AML-193 (cell line): ENCODE measurements around the gene DCAF11.

Experiments used
- DNase-seq, 2 experiments: peaks; one replicate each; lab custom pipeline; 2025; lab: John Stamatoyannopoulos, UW

Gene DCAF11

DNA sequence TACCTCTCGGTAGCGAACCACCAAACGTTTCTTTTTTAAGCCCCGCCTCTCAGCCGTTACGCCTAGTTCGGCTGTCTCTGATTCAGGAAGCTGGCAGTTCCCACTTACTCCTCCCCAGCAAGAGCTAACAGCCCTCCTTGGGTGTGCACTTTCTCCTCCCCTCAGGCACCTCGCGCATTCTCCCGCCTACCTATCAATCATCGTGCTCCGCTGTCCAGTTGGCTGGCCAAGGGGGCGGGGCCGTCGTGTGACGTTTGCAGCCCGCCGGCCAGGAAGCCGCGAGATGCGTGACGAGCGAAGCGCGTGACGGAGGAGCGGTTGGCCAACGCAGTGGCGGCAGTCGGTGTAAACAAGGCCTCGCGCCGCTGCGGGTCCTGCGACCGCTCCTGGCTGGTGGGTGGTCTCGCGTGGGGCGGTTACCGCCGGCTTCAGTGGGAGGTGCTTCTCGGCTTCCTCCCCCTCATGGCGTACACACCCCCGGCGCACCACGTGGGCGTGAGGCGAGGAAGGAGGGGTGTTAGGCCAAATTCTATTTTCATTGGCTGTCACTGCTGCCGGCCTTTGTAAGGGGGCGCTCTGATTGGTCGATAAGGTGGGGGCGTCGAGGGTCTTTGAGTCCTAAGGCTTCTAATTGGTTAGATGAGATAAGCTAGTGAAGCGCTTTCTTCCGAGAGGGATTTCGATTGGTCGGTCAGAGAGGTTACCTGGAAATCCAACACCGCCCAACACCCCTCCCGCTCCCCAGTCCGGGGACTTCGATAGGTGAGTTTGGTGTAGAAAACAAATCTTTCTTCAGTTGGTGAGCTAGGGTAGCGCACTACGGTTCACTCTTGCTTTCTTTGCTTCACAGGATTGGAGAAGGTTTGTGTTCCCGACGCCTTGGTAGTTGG, at the start of gene DCAF11, which contains the start of gene NRL:
TSS of gene DCAF11 (plus strand) at position 246 of the 890 bp plus-strand sequence. CDS start 818 bp downstream, outside the sequence.
TSS of gene NRL (minus strand) at position 418 of the 890 bp plus-strand sequence. CDS start 32,101 bp downstream, outside the sequence.
- peak; percentile 100 for DNase-seq

DNA sequence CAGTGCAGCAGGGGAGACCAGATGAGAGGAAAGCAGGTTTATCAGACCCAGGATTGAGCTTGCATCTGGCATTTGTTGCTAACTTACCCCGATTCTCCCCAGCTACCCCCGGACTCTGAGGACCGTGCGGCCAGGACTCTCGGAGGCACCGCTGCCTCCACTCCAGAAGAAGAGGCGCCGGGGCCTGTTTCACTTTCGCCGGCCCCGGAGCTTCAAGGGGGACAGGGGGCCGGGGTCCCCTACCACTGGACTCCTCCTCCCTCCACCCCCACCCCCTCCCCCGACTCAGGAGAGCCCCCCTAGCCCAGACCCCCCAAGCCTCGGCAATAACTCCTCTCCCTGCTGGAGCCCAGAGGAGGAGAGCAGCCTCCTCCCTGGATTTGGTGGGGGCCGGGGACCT, 49.7 kb upstream of the DCAF11 start:
- DNase-seq = no peak

DNA sequence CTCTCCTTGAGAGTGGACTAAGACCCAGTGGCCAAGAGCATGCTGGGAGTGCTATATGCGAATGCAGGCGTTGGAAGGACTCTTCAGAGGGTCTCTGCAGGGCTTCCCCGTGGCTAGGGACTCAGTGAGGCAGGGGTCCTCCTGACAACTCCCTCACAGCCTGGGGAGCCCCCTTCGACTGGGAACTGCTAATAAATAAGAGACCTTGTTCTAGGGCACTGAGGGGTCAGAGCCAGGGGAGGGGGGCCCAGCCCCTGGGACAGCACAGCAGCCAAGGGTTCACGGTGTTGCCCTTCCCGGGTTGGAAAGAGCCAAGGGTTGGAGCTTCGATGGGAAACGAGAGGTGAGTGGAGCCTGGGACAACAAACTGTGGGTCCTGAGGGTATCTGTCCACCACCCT, 49.2 kb upstream of the DCAF11 start:
- no peak for DNase-seq

DNA sequence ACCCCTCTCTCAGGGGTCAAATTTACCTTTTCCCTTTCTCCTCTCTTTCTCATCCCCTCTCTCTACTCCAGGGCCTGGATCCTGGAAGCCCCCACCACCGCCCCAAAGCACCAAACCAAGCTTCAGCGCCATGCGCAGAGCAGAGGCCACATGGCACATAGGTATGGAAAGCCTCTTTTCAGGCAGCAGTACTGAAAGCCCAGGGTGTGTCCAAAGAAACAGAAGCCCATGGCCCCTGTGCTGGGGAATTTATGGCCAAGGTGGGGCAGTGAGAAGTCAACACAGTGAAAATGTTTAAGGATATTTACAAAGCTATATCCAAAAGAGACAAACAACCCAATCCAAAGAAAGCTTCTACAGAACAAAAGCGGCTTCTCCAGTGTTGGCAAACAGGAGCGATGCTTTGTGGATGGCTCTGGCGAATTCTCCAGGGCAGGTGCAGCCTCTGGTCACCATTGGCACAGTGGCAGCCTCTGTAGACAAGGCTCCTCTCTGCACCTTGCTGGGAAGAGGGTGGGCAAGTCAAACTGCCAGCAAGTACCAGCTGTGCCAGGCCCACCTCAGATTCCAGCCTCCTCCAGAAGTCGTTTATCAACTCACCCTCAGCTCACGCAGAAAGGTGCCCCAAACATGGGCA, 48.0 kb upstream of the DCAF11 start:
- DNase-seq = no peak

DNA sequence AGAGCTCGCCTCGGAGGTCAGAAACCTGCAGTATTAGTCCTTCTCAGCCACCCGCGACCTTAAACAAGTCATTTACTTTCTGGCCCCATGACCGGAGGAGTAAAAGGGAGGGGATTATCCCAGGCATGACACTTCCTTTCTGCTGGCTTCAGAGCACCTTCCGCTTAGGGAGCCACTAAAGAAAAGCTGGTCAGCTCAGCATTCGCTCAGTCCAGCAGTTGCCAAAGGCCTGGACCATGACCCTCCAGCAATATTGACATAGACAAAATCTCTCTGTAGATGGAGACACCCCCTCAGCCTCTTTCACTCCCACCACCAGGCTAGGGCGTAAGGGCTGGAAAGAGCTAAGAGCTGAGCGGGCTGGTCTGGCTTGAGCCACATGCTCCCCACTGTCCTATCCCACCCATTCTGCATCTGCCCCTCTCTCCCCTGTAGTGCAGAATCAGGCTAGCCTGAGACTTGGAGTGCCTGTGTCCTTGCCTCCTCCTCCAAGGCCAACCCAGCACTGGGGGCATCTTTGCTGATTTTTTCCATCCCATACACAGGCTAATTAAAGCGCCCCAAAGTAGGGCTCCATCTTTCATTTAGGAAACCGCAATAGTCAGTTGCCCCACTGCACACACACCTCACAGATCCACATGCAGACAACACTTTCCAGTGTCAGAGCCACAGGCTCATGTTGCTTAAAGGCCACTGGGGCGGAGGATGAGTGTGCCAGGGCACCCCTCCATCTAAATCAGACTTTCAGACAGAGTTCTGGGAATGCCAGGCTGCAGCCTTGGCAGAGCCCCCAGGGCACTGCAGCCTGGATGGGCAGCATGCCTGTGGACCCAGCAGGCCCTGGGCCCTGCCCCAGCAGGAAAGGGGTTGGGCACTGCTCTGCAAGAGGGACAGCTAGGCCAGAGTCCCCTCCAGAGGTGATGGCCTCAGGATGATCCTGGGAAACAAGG, 47.2 kb upstream of the DCAF11 start:
- DNase-seq = no peak

DNA sequence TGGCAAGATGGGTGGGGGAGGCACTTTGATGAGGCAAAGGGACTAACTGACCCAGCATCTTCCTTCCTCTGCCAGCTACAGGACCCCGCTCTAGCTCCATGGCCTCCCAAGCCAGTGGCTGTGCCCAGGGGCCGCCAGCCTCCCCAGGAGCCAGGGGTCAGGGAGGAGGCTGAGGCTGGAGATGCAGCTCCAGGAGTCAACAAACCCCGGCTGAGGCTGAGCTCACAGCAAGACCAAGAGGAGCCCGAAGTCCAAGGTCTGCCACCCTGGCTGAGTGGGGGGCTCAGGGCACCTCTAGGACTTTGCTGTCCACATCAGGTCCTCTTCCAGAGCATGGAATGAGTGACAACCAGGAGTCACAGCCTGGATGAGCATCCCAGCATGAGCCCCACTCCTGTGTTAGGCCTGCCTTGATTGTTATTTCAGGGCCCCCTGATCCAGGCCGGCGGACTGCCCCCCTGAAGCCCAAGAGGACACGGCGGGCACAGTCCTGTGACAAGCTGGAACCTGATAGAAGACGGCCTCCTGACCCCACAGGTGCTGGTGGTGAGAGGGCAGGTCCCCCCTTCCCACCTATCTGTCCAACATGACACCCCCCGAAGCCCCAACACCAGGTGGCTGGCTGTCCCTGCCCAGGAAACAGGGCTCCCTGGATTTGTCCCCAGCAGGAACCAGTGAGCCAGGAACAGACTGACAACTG, 45.7 kb upstream of the DCAF11 start:
- DNase-seq = no peak

DNA sequence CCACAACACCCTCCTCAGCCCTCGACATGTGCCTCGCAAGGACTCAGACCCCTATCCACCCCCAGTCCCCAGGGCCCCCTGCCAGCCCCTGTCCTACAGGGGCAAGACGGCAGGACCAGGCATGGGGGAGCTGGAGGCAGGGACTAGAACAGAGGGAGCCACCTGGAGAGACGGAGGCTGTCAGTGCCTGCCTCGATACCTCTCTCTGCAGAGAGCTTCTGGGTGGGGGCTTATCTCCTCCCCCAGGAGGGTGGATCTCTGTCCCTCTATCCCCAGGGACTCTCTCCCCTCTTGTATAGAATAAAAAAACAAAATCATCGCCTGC, 45.2 kb upstream of the DCAF11 start:
- DNase-seq = no peak

DNA sequence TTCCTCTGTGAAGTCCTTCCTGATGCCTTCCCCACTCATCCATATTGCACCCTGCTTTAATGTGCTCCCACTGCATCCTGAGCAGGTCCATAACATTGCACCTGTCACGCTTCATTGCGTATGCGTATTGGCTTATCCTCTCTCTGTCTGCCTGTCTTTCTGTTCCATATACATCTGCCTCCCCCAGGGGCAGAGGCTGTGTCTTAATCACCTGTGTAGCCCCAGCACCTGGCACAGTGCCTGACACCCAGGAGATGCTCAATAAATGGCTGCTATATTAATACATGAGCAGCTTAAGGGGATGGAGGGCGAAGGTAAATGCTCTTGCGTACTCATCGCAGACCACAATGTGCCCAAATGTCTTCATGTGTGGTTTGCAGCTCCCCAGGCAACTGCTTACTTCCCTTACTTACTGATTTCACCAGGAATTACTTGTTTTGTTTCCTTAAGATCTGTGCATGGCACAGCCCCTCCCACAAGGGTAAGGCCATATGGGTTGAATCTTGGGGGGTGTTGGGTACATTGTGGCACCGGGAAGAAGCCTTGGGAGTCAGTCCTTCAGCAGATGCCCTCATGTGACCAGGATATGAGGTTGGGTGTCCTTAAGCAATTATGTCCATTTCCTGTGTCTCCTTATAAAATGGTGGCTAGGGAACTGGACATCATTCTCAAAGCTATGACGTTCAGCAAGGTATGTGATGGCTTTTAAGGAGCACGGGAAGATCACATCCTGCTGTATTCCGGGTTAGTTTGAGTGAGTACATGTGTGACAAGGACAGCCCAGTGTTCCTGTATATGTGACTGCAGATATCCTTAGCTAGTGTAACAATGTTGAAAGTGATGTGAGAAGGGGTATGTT, 44.1 kb upstream of the DCAF11 start:
- DNase-seq = no peak

DNA sequence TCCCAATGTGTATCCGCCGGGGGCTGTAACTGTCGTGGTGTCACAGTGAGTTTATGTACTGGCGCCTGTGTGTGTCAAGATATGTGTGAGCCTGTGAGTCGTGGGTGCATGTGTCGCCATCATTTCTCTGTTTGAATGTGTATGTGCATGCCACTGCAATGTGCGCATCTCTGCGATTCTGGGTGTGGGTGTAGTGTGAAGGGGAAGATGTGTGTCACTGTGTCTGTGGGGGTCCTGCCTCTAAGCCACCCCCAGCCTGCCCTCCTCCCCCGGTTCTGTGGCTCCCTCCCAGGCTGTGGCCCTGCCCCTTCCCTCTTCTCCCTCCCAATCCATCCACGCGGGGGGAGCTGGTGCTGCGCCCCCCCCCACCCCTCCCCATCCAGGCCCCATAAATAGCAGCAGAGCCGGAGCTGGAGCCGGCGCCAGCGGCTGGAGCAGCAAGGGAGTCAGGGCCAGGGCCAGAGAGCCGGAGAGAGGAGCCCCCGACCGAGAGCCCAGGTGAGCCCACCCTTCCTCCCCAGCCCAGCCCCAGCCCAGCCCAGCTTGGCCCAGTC, 43.4 kb upstream of the DCAF11 start, which contains the start of gene CPNE6:
TSS of gene CPNE6 (plus strand) at position 419 of the 554 bp plus-strand sequence. CDS start 1,375 bp downstream, outside the sequence.
- no peak for DNase-seq

DNA sequence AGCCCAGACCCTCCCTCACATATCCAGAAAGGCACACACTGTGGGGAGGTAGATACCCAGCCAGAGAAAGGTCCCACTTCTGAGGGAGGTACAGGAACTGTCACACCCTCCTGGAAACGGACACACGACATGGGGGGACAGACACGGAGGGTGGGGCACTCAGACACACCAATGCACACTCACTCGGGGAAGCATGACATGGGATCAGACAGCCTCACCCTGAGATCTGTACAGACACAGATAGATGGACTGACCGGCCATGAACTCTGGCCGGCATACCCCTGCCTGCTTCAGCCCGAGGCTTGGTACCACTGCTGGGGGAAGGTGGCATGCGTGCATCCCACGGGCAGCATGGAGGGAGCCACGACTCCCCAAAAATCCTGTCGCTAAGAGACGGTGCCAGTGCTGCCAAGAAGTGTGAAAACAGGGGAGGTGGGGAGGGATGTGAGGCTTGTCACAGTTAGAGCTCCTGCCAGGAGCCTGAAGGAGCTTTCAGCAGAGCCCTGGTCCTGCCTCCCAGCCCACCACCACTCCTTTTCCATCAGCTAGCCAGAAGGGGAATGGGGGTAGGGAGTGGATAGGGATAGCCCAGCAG, 42.6 kb upstream of the DCAF11 start:
- DNase-seq = no peak

DNA sequence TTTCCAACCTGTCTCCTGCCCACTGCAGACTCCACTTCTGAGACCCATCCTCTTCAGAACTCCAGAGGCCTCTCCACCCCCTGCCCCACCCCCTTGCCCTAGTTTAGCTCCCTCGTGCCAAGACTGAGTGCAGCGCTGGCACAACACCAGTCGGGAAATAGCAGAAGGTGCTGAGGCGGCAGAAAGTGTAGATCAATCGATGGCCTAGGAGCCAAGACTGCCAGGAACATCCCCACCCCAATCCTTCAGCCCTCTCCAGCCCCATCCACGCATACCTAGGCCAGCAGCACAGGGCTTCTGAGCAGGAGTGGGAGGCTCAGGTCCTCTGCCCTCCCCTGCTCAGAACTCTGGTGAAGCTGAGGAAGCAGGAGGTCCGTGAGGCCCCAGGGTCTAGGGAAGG, 42.1 kb upstream of the DCAF11 start:
- no peak for DNase-seq

DNA sequence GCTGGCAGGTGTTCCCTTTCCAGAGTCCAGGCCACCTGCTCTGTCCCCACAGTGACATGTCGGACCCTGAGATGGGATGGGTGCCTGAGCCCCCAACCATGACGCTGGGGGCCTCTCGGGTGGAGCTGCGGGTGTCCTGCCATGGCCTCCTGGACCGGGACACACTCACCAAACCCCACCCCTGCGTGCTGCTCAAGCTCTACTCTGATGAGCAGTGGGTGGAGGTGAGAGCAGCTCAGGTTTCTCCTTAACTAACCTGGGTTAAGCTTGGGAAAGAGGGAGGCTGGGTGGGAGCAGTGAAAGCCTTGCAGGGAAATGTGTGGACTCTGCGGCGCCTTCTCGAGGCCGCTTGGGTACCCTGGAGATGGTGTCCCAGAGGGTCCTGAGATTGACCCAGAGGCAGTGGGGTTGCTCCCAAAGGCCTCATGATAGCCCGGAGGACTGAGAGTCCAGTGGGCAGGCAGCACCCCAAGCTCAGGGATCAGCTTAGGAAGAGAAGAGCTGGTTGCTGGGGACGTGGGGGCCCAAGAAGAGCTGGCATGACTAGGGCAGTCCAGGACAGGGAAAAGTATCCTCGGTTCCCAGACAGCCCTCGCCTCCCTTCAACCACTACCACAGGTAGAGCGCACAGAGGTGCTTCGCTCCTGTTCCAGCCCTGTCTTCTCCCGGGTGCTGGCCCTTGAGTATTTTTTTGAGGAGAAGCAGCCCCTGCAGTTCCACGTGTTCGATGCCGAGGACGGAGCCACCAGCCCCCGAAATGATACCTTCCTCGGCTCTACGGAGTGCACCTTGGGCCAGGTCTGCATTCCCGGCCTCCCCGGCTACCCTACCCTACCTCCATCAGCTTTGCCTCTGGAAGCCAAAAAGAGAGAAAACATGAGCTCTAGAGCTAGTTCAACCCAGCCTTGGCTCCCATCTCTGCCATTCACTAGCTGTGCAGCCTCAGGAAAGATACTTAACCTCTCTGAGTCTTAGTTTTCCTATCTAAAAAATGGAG, 41.4 kb upstream of the DCAF11 start:
- no peak for DNase-seq

DNA sequence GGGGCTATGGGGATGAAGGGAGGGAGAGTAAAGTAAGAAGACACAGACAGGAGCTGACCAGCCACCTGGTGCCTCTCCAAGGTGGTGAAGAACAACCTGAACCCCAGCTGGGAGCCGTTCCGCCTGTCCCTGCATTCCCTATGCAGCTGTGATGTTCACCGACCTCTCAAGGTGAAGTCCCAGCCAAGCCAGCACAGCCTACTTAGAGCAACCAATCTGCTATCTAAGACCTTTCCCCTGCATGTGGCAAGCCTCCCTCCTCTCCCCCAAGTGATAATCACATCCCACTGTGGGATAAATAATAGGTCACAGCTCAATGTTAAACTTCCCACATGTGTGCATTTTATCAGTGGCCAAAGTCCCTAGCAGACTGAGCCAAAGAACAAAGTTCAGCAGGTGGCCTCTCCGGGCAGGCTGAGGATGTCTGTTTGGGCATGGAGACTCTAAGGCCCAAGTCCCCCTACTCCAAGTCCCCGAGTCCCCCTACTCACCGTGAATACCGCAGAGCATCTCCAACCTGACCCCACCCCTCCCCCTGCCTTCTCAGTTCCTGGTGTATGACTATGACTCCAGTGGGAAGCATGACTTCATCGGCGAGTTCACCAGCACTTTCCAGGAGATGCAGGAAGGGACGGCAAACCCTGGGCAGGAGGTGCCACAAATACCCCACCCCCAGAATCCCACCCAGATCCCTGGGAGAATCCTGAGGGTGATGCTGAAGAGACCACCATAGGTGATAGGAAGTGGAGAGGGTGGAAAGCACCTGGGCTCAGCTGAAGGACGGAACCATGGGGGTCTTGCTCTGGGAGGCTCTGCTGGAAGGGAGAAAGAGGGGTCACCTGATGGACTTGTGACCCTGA, 39.7 kb upstream of the DCAF11 start:
- DNase-seq = no peak

DNA sequence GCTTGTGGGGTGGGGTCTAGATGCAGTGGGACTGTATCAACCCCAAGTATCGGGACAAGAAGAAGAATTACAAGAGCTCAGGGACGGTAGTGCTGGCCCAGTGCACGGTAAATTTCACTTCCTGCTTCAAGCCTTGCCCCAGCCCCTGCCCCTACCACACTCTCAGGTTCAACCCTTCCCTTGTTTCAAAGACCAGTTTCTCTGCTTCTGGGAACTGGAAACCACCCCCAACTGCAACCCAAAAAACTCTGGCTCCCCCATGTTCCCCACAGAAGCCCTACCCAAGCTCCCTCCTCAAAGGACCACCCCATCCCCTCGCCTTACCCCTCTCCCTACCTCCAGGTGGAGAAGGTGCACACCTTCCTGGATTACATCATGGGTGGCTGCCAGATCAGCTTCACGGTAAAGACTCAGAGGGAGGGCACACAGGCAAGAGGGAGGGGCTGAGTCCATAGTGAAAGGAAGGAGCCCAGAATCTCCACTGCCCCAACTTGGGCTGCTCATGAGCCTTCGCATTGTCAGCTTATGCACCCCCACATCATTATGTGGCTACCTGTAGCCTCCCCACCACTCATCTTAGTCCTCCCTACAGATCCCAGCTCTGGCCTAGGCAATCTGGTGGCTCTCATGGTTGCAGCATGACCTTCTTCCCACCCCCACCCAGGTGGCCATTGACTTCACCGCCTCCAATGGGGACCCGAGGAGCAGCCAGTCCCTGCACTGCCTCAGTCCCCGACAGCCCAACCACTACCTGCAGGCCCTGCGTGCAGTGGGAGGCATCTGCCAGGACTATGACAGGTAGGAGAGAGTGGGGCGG, 38.9 kb upstream of the DCAF11 start:
- DNase-seq = no peak

DNA sequence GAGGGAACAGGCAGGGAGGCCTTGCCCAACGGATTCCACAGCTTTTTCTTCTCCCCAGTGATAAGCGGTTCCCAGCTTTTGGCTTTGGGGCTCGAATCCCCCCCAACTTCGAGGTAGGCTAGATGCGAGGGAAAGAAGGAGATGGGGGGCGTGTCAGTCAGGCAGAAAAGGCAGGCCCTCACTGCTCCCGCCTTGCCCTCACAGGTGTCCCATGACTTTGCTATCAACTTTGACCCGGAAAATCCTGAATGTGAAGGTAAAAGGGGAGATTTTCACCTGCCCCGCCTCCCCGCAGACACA, 38.3 kb upstream of the DCAF11 start:
- DNase-seq = no peak

DNA sequence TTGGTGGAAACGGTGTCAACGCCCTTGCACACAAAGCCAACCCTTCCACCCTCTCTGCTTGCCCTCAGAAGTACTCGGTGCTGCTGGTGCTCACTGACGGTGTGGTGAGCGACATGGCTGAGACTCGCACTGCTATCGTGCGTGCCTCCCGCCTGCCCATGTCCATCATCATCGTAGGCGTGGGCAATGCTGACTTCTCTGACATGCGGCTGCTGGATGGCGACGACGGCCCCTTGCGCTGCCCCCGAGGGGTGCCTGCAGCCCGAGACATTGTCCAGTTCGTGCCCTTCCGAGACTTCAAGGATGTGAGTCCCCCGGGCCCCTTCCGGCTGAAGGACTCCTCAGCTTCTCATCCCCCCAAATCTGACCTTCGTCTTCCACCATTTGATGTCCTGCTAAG, 37.5 kb upstream of the DCAF11 start:
- DNase-seq = no peak

DNA sequence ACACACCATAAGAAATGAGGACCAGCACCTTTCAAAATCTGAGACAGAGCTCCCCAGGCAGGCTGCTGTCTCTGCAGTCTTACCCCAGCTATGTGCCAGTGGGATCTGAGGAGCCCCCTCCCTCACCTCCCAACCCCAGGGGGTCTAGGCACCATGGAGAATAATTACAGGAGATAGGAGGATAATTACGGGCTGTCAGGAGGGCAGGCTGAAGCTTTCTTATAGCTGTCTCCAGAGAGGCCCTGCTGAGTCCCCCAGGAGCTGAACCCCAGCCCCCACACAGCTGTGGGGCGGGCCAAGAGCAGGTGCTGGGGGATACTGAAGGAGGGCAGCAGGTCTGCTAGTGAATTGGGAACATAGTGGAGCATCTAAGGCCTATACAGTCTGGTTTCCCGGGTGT, 36.4 kb upstream of the DCAF11 start:
- DNase-seq = no peak
